SK-N-SH (cell line): ENCODE data around the gene STXBP6. TPM values are rescaled to one million over a fixed set of nuclear protein-coding genes. Genes with fewer than 3 reads are reported as not detected.

Experiments
- CTCF ChIA-PET: fragments of 300-600, 350-600 bp; formaldehyde crosslinking; extraction: SDS; loops from one replicate; lab custom pipeline; 2021; lab: Yijun Ruan, JAX
- POLR2A ChIA-PET: fragments of 350-600 bp; sonication (Branson Sonifier 250); formaldehyde crosslinking; extraction: SDS; loops from one replicate; lab custom pipeline; 2020; ENCODE audit warnings: antibody characterized with exemption, inconsistent platforms; lab: Yijun Ruan, JAX
- DNase-seq: peaks from one replicate; pipeline ENCODE4 v3.0.0; 2012
- H2AFZ ChIP-seq: fragments of 200-600 bp; sonication (generic); 2 replicates; pipeline ENCODE4 v1.8.1; 2016; ENCODE audit warnings: antibody characterized with exemption, mild to moderate bottlenecking, low read depth
- H3F3A ChIP-seq: fragments of 200-600 bp; sonication (generic); replicated peaks from 2 replicates; pipeline ENCODE3; 2016; ENCODE audit warnings: antibody characterized with exemption, mild to moderate bottlenecking; ENCODE audit not compliant: insufficient read depth
- H3K27ac ChIP-seq, 2 experiments: fragments of 200-500 bp in 1 of 2; fragments of 200-600 bp in 1 of 2; sonication (Bioruptor generic) in 1 of 2; sonication (generic), shearing (Covaris generic) in 1 of 2; 2 replicates each; pipeline versions ENCODE4 v1.5.1 to v1.6.1; 2014 to 2016; ENCODE audit warnings: low read depth in 2 of 2, inconsistent platforms in 1 of 2, low read length in 1 of 2, mild to moderate bottlenecking in 1 of 2, mixed read lengths in 1 of 2
- H3K27me3 ChIP-seq: fragments of 200-600 bp; sonication (generic), shearing (Covaris generic); 2 replicates; pipeline ENCODE4 v1.6.1; 2016; ENCODE audit warnings: mixed run types; ENCODE audit not compliant: insufficient read depth
- H3K36me3 ChIP-seq, 2 experiments: fragments of 200-500 bp in 1 of 2; fragments of 200-600 bp in 1 of 2; sonication (Bioruptor generic) in 1 of 2; sonication (generic) in 1 of 2; replicated peaks in 1 of 2; 2 replicates each; pipeline versions ENCODE3 to v1.5.1; 2014 to 2016; ENCODE audit warnings: low read length in 1 of 2, mild to moderate bottlenecking in 1 of 2; ENCODE audit not compliant: insufficient read depth in 2 of 2, control insufficient read depth in 1 of 2
- H3K4me1 ChIP-seq, 2 experiments: fragments of 200-500 bp in 1 of 2; fragments of 200-600 bp in 1 of 2; sonication (Bioruptor generic) in 1 of 2; sonication (generic), shearing (Covaris generic) in 1 of 2; 2 replicates each; pipeline versions ENCODE4 v1.5.1 to v1.6.1; 2014 to 2016; ENCODE audit warnings: low read depth in 1 of 2, low read length in 1 of 2, mixed run types in 1 of 2; ENCODE audit not compliant: insufficient read depth in 2 of 2, control insufficient read depth in 1 of 2
- H3K4me2 ChIP-seq: fragments of 200-600 bp; sonication (generic), shearing (Covaris generic); 2 replicates; pipeline ENCODE4 v1.6.1; 2017; ENCODE audit warnings: mixed run types
- H3K4me3 ChIP-seq, 2 experiments: fragments of 200-500 bp in 1 of 2; fragments of 200-600 bp in 1 of 2; sonication (Bioruptor generic) in 1 of 2; sonication (generic), shearing (Covaris generic) in 1 of 2; 2 replicates each; pipeline versions ENCODE4 v1.5.1 to v1.8.1; 2014 to 2016; ENCODE audit warnings: low read depth in 2 of 2, inconsistent platforms in 1 of 2, low read length in 1 of 2, mild to moderate bottlenecking in 1 of 2, mixed read lengths in 1 of 2, moderate library complexity in 1 of 2
- H3K79me2 ChIP-seq: fragments of 200-600 bp; sonication (generic); 2 replicates; pipeline ENCODE4 v1.8.1; 2017; ENCODE audit warnings: mild to moderate bottlenecking; ENCODE audit not compliant: insufficient read depth
- H3K9ac ChIP-seq: fragments of 200-600 bp; sonication (generic); 2 replicates; pipeline ENCODE4 v1.6.1; 2017; ENCODE audit warnings: mixed run types
- H3K9me2 ChIP-seq: fragments of 200-600 bp; sonication (generic); 2 replicates; pipeline ENCODE4 v1.6.1; 2017; ENCODE audit warnings: mixed run types
- H3K9me3 ChIP-seq: fragments of 200-600 bp; sonication (generic); 2 replicates; pipeline ENCODE4 v1.6.1; 2017; ENCODE audit warnings: mixed run types, mild to moderate bottlenecking, moderate library complexity
- H4K20me1 ChIP-seq: fragments of 200-600 bp; sonication (generic); 2 replicates; pipeline ENCODE4 v1.6.1; 2017; ENCODE audit warnings: mild to moderate bottlenecking, mixed run types; ENCODE audit not compliant: insufficient read depth
- CHD2 ChIP-seq: fragments of 150-350 bp; IDR thresholded peaks from 2 replicates; pipeline ENCODE4 v1.6.1; 2018; ENCODE audit warnings: low read length; ENCODE audit not compliant: partially characterized antibody
- CTCF ChIP-seq: fragments of 200-600 bp; sonication (generic); IDR thresholded peaks from 2 replicates; pipeline ENCODE4 v1.6.1; 2017; ENCODE audit warnings: antibody characterized with exemption, mild to moderate bottlenecking, moderate library complexity
- ELF1 ChIP-seq: IDR thresholded peaks from 2 replicates; pipeline ENCODE4 v1.4.0; 2012
- FOSL2 ChIP-seq: IDR thresholded peaks from 2 replicates; pipeline ENCODE4 v1.4.0; 2012; ENCODE audit warnings: low read depth, mild to moderate bottlenecking, moderate library complexity, borderline replicate concordance
- FOXJ3 ChIP-seq: sonication (generic); formaldehyde crosslinking; IDR thresholded peaks from 2 replicates; pipeline ENCODE4 v1.5.1; 2020; ENCODE audit warnings: mild to moderate bottlenecking, missing genetic modification reagents
- GABPA ChIP-seq: IDR thresholded peaks from 2 replicates; pipeline ENCODE4 v1.4.0; 2012; ENCODE audit warnings: low read depth, mild to moderate bottlenecking
- GATA2 ChIP-seq: sonication (generic); formaldehyde crosslinking; IDR thresholded peaks from 2 replicates; pipeline ENCODE4 v1.5.0; 2020; ENCODE audit warnings: mild to moderate bottlenecking, missing genetic modification reagents
- JUND ChIP-seq: IDR thresholded peaks from 2 replicates; pipeline ENCODE4 v1.4.0; 2012
- MXI1 ChIP-seq: IDR thresholded peaks from 2 replicates; pipeline ENCODE4 v1.6.1; 2012; ENCODE audit warnings: mild to moderate bottlenecking, low read depth, low read length, improper control_type of control experiment
- NRF1 ChIP-seq: IDR thresholded peaks from 2 replicates; pipeline ENCODE4 v1.6.1; 2012; ENCODE audit warnings: low read depth, mild to moderate bottlenecking, low read length
- POLR2AphosphoS5 ChIP-seq: IDR thresholded peaks from 2 replicates; pipeline ENCODE4 v1.6.1; 2012; ENCODE audit warnings: low read depth, low read length
- RAD21 ChIP-seq: IDR thresholded peaks from 2 replicates; pipeline ENCODE4 v1.6.1; 2012; ENCODE audit warnings: mild to moderate bottlenecking, low read length
- RCOR1 ChIP-seq: fragments of 150-350 bp; IDR thresholded peaks from 2 replicates; pipeline ENCODE4 v1.6.1; 2017; ENCODE audit warnings: antibody characterized with exemption, low read length
- SIN3A ChIP-seq: IDR thresholded peaks from 2 replicates; pipeline ENCODE4 v1.6.1; 2012; ENCODE audit warnings: low read depth, mild to moderate bottlenecking, low read length, moderate library complexity, borderline replicate concordance
- TAF1 ChIP-seq: IDR thresholded peaks from 2 replicates; pipeline ENCODE4 v1.6.1; 2012; ENCODE audit warnings: low read depth, mild to moderate bottlenecking, low read length, moderate library complexity, borderline replicate concordance
- TCF12 ChIP-seq: IDR thresholded peaks from 2 replicates; pipeline ENCODE4 v1.4.0; 2012
- TEAD4 ChIP-seq: IDR thresholded peaks from 2 replicates; pipeline ENCODE4 v1.4.0; 2012; ENCODE audit warnings: mild to moderate bottlenecking, borderline replicate concordance; ENCODE audit not compliant: insufficient read depth
- USF1 ChIP-seq: IDR thresholded peaks from 2 replicates; pipeline ENCODE4 v1.4.0; 2012; ENCODE audit warnings: low read depth, borderline replicate concordance
- USF2 ChIP-seq: fragments of 150-350 bp; IDR thresholded peaks from 2 replicates; pipeline ENCODE4 v1.6.1; 2017; ENCODE audit warnings: antibody characterized with exemption, low read length, low read depth, borderline replicate concordance
- YY1 ChIP-seq: IDR thresholded peaks from 2 replicates; pipeline ENCODE4 v1.4.0; 2012; ENCODE audit warnings: low read depth, mild to moderate bottlenecking
- WGBS: methylation state at CpG from one replicate; pipeline ENCODE4 v1.1.6; 2017; ENCODE audit warnings: low lambda C conversion rate; 5-methylcytosine and 5-hydroxymethylcytosine counted together
- polyA plus RNA-seq, 3 experiments: library from polyadenylated mRNA; depleted of rRNA; stranded (reverse); fragments of >200 nt; gene quantifications; 2 replicates each; pipeline ENCODE4 v1.2.3, GENCODE V29; 2012
- TF ChIP-seq, protein P1 (sequence below): fragments of 150-350 bp; IDR thresholded peaks from 2 replicates; pipeline ENCODE4 v1.6.1; 2016; ENCODE audit warnings: mild to moderate bottlenecking, low read depth, low read length
- TF ChIP-seq, protein P2 (sequence below): IDR thresholded peaks from 2 replicates; pipeline ENCODE4 v1.4.0; 2012; ENCODE audit warnings: low read depth, borderline replicate concordance

Gene STXBP6
- polyA plus RNA-seq, 1 of the 3 experiments (the other 2 are of a cell fraction), result 0.16 TPM

GRCh38 chr14:24894583-24895242, 155.2 kb downstream of the STXBP6 start (continued):
- TF ChIP-seq USF2, result no peak
- TF ChIP-seq FOSL2, result no peak

DNA sequence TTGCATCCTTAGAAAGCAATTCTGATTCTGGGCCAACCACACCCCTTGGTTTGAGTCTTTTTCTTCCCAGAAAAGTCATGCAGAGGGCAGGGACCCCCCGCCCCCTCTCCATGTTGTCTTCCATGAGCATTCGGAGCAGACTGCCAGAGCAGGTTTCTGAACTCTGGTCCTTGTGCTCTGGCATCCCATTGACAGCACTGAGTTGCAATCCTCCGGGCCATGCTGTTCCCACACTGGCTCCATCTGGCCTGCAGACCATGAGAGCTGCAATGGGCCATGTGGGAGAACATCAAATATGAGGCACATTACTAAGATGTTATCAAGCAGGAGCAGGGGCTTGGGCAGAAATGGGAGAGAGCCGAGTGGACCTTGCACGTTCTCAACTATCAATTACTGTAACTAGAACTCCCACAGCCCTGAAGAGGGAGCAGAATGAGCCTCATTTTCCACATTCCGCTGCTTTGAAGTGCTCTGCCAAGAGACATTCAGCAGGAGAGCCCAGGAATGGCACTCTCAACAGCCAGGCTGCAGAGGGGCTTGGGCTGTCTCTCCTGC, 157.4 kb downstream of the STXBP6 start:
- H3K79me2 ChIP-seq, result no peaks in the 10 kb centered on the region
- H3K9ac ChIP-seq, result no peak overlapping the region
- H3F3A ChIP-seq, result no peaks in the 10 kb centered on the region
- H3K9me3 ChIP-seq, result no peaks in the 10 kb centered on the region; the same call in 1 of the 2 replicates
- POLR2A ChIA-PET, result no interaction called here
- no peak for DNase-seq
- no peaks in the 10 kb centered on the region for H4K20me1 ChIP-seq
- no peak overlapping the region for H3K27ac ChIP-seq
- H3K4me3 ChIP-seq, result no peak overlapping the region
- H3K36me3 ChIP-seq, result no peaks in the 10 kb centered on the region
- H3K27me3 ChIP-seq, result no peaks in the 10 kb centered on the region
- no peaks in the 10 kb centered on the region for H3K4me1 ChIP-seq
- TF ChIP-seq JUND (no peak), RAD21 (no peak), USF1 (no peak), ELF1 (no peak), TCF12 (no peak), RCOR1 (no peak), FOXJ3 (no peak), SIN3A (no peak), TEAD4 (no peak), CHD2 (no peak), POLR2AphosphoS5 (no peak), YY1 (no peak), CTCF (no peak), NRF1 (no peak), TAF1 (no peak), GABPA (no peak), GATA2 (CRISPR knock-in tag) (no peak), MXI1 (no peak)
- TF ChIP-seq, protein P1, sequence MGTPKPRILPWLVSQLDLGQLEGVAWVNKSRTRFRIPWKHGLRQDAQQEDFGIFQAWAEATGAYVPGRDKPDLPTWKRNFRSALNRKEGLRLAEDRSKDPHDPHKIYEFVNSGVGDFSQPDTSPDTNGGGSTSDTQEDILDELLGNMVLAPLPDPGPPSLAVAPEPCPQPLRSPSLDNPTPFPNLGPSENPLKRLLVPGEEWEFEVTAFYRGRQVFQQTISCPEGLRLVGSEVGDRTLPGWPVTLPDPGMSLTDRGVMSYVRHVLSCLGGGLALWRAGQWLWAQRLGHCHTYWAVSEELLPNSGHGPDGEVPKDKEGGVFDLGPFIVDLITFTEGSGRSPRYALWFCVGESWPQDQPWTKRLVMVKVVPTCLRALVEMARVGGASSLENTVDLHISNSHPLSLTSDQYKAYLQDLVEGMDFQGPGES, result no peak
- TF ChIP-seq, protein P2, sequence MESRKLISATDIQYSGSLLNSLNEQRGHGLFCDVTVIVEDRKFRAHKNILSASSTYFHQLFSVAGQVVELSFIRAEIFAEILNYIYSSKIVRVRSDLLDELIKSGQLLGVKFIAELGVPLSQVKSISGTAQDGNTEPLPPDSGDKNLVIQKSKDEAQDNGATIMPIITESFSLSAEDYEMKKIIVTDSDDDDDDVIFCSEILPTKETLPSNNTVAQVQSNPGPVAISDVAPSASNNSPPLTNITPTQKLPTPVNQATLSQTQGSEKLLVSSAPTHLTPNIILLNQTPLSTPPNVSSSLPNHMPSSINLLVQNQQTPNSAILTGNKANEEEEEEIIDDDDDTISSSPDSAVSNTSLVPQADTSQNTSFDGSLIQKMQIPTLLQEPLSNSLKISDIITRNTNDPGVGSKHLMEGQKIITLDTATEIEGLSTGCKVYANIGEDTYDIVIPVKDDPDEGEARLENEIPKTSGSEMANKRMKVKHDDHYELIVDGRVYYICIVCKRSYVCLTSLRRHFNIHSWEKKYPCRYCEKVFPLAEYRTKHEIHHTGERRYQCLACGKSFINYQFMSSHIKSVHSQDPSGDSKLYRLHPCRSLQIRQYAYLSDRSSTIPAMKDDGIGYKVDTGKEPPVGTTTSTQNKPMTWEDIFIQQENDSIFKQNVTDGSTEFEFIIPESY, result no peak
- TF ChIP-seq, all 33 proteins: peak for 0
- 3% methylated on average over 5 of the region's 6 CpGs for WGBS
- Histone ChIP-seq H3K4me2 (no peak overlapping the region), H3K9me2 (no peaks in the 10 kb centered on the region), H2AFZ (no peak overlapping the region)
- CTCF ChIA-PET, result interaction anchor here (0.7 kb wide), 1 partner anchor 8 kb away, joined by 3 read pairs; no protein-coding TSS in a partner anchor
